ENCODE measurements around the gene MRPL45. TPM values are rescaled to one million over a fixed set of nuclear protein-coding genes. Genes with fewer than 3 reads are reported as not detected.
A peak's percentile ranks its signal among the peaks of the same experiment; 100 is the strongest.
"Not testable (repeated sequence)": the region's sequence is repeated elsewhere in the genome, so short reads cannot be mapped to it uniquely, and the experiment has no call there.

Gene MRPL45
- total and polyA plus RNA-seq, 9 of the 15 experiments (the other 6 are each of a cell fraction or from before 2014, with no cell fraction given) = 48.4 to 228 (median 76.8) TPM

DNA sequence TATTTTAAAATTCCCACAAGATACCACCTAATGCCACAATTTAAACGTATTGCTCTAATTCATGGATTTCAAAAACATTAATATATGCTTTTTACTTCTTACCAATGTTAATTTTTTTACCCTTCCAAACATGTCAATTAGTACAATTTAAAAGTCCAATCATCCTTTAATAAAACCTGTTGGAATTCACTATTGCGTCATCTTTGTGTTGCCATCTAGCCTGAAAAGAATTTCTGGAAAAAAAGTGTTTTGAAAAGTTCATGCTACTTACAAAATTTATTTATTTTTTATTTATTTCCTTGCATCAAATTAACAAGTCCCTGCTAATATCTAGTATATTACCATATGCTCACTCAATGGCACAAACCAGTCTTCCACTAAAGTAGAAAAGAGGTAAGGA is 42.6 kb upstream of the MRPL45 start:
- H3K4me2 ChIP-seq (ENCODE audit: insufficient read depth, low read length); H3K4me3 ChIP-seq; H4K20me1 ChIP-seq (replicated peaks; ENCODE audit: control insufficient read depth, insufficient read depth, low read length); ATAC-seq; DNase-seq (ENCODE audit: extremely low read depth in 1 of 4, low spot score in 3 of 4); BruUV-seq (replicated peaks); FAIRE-seq; H3K36me3 ChIP-seq (ENCODE audit: control insufficient read depth, insufficient read depth, low read length); H3K27ac ChIP-seq (ENCODE audit: extremely low read depth, low read depth, low read length); H2AFZ ChIP-seq (ENCODE audit: low read depth, low read length); intact Hi-C loops (cut with micrococcal nuclease); POLR2A ChIA-PET; in situ Hi-C loops (cut with MboI); H3K27me3 ChIP-seq (ENCODE audit: control insufficient read depth in 2 of 2, insufficient read depth in 2 of 2, low read length in 2 of 2); H3K9me1 ChIP-seq (ENCODE audit: control insufficient read depth, insufficient read depth, low read length); CTCF ChIA-PET (ENCODE audit: low intra/inter-chr PET ratio); H3K9me3 ChIP-seq (replicated peaks; ENCODE audit: control insufficient read depth, insufficient read depth, low read depth, low read length); H3K9ac ChIP-seq (ENCODE audit: insufficient read depth in 1 of 2, low read depth in 2 of 2, low read length in 2 of 2); TF ChIP-seq CEBPG (CRISPR knock-in tag; IDR thresholded peaks at IDR 0.05): not testable (repeated sequence)
- TF ChIP-seq CEBPG (tag; conservative IDR thresholded peaks at IDR 0.05 in 1 of 2, IDR thresholded peaks at IDR 0.05 in 1 of 2) = peak; percentile 52 to 77
- TF ChIP-seq, protein P1, sequence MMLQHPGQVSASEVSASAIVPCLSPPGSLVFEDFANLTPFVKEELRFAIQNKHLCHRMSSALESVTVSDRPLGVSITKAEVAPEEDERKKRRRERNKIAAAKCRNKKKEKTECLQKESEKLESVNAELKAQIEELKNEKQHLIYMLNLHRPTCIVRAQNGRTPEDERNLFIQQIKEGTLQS (IDR thresholded peaks at IDR 0.05) = peak; percentile 29; the same call in 1 of the 2 replicates
- TF ChIP-seq, protein P1 (CRISPR knock-in tag; conservative IDR thresholded peaks at IDR 0.05) = not testable (repeated sequence)
- peak; percentile 69 for TF ChIP-seq CEBPB (tag; IDR thresholded peaks at IDR 0.05)
- H3K79me2 ChIP-seq (ENCODE audit: control insufficient read depth, insufficient read depth, low read length) = peaks cover 34% of the 10 kb centered on the region
- 70% methylated on average over 2 of the region's 2 CpGs for WGBS (ENCODE audit: insufficient coverage, low coverage, missing lambda C conversion rate)
- peaks cover 0 to 11% of the 10 kb centered on the region in 2 experiments; a peak in 2 of 5 replicates for H3K4me1 ChIP-seq (replicated peaks in 1 of 2; ENCODE audit: control insufficient read depth in 2 of 2, insufficient read depth in 2 of 2, low read length in 2 of 2)

Measured in K562 (cell line).